Measurements from ENCODE around the gene SHISA6.

SHISA6 gene

DNA sequence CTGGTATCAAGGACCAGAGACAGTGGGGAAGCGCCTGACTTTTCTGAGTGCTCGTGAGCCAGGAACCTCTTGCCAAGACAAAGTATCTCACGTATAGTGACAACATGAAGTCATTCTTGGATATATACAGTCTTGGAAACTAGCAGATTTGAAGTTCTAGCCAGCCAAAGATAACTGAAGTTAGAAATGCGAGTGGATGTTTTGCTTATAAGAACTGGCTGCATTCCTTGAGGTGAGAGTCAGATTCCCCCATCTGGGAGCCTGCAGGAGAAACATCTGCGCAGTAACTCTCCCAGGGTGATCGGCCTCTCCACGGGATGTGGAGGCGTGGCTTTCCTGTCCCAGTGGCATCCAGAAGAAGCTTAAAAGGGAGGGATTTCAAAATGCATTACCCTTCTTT is 89.8 kb downstream of the SHISA6 start:
- TF ChIP-seq TSHZ2 (CRISPR knock-in tag; IDR thresholded peaks at IDR 0.05) (no peak), GLIS3 (CRISPR knock-in tag; IDR thresholded peaks at IDR 0.05) (no peak), RARB (CRISPR knock-in tag; IDR thresholded peaks at IDR 0.05) (no peak), CREB5 (CRISPR knock-in tag; IDR thresholded peaks at IDR 0.05; ENCODE audit: low read depth) (no peak), ZNF8 (CRISPR knock-in tag; IDR thresholded peaks at IDR 0.05) (no peak), ZFP3 (CRISPR knock-in tag; IDR thresholded peaks at IDR 0.05) (no peak), ZNF70 (CRISPR knock-in tag; IDR thresholded peaks at IDR 0.05) (no peak), TOX (CRISPR knock-in tag; IDR thresholded peaks at IDR 0.05; ENCODE audit: borderline replicate concordance) (no peak), PPARA (CRISPR knock-in tag; IDR thresholded peaks at IDR 0.05; ENCODE audit: borderline replicate concordance) (no peak), ARNTL (CRISPR knock-in tag; IDR thresholded peaks at IDR 0.05; ENCODE audit: borderline replicate concordance, low read depth) (no peak)
- no peak for ATAC-seq

- ATAC-seq, result no peak
- no peak for TF ChIP-seq SNAI2 (CRISPR knock-in tag; IDR thresholded peaks at IDR 0.05)
- no peak for TF ChIP-seq TCF4 (CRISPR knock-in tag; IDR thresholded peaks at IDR 0.05; ENCODE audit: borderline replicate concordance)
- TF ChIP-seq TOX (CRISPR knock-in tag; IDR thresholded peaks at IDR 0.05; ENCODE audit: borderline replicate concordance), result no peak
- no peak for TF ChIP-seq ZFP30 (CRISPR knock-in tag; IDR thresholded peaks at IDR 0.05)
- no peak for TF ChIP-seq ESRRG (CRISPR knock-in tag; IDR thresholded peaks at IDR 0.05)
- no peak for TF ChIP-seq GLIS3 (CRISPR knock-in tag; IDR thresholded peaks at IDR 0.05)
- TF ChIP-seq, protein P1, sequence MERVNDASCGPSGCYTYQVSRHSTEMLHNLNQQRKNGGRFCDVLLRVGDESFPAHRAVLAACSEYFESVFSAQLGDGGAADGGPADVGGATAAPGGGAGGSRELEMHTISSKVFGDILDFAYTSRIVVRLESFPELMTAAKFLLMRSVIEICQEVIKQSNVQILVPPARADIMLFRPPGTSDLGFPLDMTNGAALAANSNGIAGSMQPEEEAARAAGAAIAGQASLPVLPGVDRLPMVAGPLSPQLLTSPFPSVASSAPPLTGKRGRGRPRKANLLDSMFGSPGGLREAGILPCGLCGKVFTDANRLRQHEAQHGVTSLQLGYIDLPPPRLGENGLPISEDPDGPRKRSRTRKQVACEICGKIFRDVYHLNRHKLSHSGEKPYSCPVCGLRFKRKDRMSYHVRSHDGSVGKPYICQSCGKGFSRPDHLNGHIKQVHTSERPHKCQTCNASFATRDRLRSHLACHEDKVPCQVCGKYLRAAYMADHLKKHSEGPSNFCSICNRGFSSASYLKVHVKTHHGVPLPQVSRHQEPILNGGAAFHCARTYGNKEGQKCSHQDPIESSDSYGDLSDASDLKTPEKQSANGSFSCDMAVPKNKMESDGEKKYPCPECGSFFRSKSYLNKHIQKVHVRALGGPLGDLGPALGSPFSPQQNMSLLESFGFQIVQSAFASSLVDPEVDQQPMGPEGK (CRISPR knock-in tag; IDR thresholded peaks at IDR 0.05; ENCODE audit: borderline replicate concordance), result no peak
- TF ChIP-seq ZC3H10 (CRISPR knock-in tag; IDR thresholded peaks at IDR 0.05), result no peak
- no peak for TF ChIP-seq TSHZ2 (CRISPR knock-in tag; IDR thresholded peaks at IDR 0.05)
- no peak for TF ChIP-seq ISL1 (CRISPR knock-in tag; IDR thresholded peaks at IDR 0.05)
- no peak for TF ChIP-seq OSR1 (CRISPR knock-in tag; IDR thresholded peaks at IDR 0.05)
- TF ChIP-seq BACH2 (CRISPR knock-in tag; IDR thresholded peaks at IDR 0.05; ENCODE audit: borderline replicate concordance), result no peak
- TF ChIP-seq CREB5 (CRISPR knock-in tag; IDR thresholded peaks at IDR 0.05; ENCODE audit: low read depth), result no peak
These were observed 90.8 kb downstream of the SHISA6 start for GRCh38 chr17:11331547-11332513.

Measured in SK-N-SH treated with all-trans-retinoic acid at 6 μM for 48 hours (cell line).